Activated CD8-positive, alpha-beta memory T cell treated with anti-CD3 and anti-CD28 coated beads, Interleukin-2, amount 50 U/mL, for 24 hours (primary cell): Measurements from ENCODE around the gene SCFD2.
"Not testable (repeated sequence)": the region's sequence is repeated elsewhere in the genome, so short reads cannot be mapped to it uniquely, and the experiment has no call there.

Experiments
- DNase-seq: peaks from one replicate; pipeline ENCODE4 v3.0.0-alpha.2; 2020; ENCODE audit errors: extremely low read depth

The SCFD2 gene

DNA sequence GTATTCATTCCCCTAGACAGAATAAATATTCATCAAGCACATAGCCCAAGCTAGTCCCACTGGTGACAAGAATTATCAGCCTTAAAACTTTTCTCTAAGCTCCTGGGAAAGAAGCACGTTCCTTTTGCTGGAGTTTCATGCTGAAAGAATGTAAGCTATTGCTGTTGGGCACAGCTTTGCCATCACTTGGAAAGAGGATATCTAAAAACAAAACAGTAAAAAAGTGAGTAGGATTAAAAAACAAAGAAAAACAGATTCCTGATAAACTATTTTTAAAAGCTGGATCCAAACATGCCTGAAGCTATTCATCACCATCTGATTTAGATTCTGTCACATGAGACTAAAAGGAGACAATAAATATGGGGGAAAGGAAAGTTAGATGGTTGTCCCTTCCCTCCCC lies 176.8 kb downstream of the SCFD2 start:
- DNase-seq: no peak

DNA sequence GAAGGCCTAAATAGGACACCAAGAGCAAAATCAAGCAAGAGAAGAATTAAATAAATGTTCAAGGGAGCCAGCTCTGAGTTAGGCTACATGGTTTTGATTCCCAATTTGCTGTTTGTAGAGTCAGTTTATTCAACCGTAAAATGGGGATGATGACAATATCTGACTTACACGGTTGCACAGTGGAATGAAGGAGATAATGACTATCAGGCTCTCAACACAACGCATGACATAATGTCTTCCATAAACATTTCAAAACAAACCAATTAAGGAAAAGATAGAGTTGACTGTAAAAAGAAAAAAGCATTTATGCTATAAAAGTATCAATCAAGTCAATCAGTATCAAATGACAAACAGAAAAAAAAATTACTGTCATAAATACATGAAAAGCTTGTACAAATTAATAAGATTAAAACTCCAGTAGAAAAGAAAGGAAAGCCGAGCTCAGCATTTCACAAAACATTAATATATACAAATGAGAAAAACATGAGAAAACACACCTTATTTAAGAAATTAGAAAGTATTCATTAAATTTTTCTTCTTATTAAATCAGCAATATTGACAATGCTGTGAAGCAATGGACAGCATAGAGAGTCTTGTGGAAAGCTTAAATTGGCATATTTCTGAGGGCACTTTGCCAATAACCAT lies 179.0 kb downstream of the SCFD2 start:
- DNase-seq: no peak

DNA sequence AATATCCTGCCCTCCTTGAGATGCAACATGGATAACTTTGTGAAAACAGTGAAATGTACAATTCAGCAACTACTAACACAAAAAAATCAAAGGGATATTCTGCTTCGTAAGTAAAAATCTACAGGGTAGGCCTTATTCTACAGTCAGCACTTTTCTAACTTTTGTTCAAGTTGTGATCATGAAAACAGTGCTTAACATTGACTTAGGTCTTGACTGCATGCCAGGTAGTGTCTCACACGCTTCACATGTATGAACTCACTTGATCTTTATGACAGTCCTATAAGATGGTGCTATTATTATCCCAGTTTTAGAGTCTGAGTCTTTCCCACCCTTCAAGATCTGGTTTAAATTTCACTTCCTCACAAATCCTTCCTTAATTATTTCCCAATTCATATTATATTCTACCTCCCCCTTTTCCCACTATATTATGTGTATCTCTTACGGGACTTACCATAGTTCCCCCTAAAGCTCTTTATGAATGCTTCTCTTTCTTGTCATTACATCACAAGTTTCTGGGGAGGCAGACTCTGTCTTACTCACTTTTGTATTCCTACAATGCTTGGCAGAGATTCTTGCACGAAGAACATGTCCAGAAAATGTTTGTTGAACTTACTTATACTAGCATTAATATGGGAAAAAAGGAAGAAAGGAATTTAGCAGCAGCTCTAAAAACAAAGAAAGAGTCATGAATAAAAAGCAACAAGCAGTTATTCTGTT lies 179.8 kb downstream of the SCFD2 start:
- DNase-seq: no peak

DNA sequence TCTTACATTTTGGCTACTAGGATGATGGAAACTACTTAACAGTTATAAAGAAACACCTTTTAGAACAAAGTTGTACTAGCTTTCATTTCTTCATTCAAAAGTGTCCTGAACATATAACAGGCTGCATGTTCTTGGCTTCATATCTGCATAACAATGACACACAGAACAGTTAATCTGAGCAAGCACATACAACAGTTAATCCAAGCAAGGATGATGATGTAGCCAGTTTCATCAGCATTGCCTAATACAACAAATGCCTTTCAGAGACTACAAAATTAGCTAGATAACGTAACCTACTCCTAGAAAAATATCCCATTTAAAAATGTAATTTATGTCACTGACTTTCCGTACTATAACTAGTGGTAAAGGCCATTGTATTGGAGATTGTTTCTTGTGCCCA lies 182.1 kb downstream of the SCFD2 start:
- DNase-seq: no peak

GRCh38 chr4:53177751-53178150 lies 188.1 kb downstream of the SCFD2 start:
- not testable (repeated sequence) for DNase-seq

- no peak for DNase-seq
Measured at GRCh38 chr4:53175640-53176039, 190.2 kb downstream of the SCFD2 start.

- no peak for DNase-seq
Measured at GRCh38 chr4:53174823-53175222, 191.0 kb downstream of the SCFD2 start.

DNA sequence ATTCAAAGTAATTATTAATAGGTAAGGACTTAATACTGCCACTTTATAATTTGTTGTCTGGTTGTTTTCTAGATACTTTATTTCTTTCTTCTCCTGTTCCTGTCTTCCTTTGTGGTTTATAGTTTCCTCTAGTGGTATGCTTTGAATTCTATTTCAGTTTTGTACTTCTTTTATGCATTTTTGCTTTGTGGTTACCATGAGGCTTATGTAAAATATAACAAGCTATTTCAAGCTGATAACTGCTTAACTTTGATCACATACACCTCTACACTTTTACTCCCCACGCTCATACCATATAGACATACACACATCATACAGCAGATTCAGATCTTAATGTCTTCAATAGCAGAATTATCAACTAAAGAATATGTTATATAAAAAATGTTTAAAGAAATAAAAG lies 192.3 kb downstream of the SCFD2 start:
- no peak for DNase-seq

DNA sequence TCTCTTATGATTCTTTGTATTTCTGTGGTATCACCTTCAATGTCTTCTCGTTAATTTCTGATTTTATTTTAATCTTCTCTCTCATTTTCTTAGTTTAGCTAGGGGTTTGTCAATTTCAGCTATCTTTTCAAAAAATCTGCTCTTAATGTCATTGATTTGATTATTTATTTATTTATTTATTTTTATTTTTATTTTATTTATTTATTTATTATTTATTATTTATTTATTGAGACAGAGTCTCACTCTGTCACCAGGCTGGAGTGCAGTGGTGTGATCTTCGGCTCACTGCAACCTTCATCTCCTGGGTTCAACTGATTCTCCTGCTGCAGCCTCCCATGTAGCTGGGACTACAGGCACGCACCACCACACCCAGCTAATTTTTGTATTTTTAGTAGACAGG lies 194.1 kb downstream of the SCFD2 start:
- no peak for DNase-seq

GRCh38 chr4:53169695-53170617 lies 195.9 kb downstream of the SCFD2 start:
- DNase-seq: no peak

GRCh38 chr4:53168228-53168627 lies 197.6 kb downstream of the SCFD2 start:
- DNase-seq: no peak

DNA sequence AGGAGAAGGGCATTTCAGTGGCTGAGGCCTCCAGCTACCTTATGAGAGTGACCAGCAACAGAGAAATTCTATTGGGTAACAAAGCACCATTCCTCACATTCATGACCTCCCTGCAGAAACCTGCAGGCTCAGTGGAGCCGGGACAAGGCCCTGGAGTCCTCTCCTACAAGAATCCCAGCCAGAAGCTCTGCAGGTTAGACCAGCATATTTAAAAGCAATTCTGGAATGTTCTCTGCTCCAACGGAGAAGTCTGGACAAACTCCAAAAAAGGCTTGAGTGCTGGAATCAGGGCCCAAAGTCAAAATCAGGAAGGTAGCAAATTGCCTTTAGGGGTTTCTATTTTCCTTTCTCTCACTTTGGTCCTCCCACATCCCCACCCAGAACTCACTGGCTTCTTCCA lies 202.9 kb downstream of the SCFD2 start:
- no peak for DNase-seq

DNA sequence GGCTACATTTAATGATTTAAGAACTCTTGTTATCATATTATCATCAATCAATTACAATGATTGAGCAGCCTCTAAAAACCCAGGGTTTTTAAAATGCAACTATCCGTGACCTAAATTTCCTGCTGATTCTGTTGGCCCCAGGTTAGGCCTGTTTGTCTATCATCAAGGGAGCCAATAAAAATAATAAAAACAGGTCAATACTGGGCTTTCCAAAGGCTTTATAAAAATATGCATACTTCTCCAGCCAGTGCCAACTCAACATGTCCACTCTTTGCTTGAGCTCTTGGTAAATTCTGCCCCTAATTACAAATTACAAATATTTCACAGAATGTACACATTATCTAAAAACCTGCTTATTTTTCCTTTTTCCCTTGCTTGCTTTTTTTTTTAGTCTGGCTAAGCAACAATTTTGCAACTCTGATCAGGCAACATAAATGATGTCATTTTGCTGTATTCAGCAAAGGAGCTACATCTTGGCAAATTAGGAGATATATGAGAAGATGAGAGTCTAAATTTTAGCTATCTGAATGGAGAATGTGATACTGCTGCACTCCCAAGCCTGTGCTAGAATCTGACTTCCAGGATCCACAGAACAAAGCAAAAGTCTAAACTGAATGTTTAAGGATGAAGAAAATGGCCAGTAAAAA lies 204.0 kb downstream of the SCFD2 start:
- DNase-seq: no peak

GRCh38 chr4:53161051-53161786 lies 204.6 kb downstream of the SCFD2 start:
- no peak for DNase-seq

DNA sequence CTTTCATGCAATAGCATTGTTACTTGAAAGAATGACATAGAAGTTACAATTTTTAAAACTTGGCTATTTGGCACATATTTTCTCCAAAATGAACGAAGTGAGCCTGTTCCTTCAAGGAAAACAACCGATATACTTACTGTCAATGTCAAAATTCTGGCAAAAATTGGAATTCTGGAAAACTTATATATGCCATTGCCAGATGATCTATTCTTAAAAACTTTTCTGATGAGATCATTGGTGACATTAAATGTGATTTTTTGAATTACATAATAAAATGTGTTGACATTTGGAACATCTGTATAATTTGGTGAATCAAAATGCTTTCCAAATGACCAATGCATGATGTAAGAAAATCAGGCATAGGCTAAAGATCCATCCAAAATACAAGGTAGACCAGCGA lies 209.0 kb downstream of the SCFD2 start:
- no peak for DNase-seq

DNA sequence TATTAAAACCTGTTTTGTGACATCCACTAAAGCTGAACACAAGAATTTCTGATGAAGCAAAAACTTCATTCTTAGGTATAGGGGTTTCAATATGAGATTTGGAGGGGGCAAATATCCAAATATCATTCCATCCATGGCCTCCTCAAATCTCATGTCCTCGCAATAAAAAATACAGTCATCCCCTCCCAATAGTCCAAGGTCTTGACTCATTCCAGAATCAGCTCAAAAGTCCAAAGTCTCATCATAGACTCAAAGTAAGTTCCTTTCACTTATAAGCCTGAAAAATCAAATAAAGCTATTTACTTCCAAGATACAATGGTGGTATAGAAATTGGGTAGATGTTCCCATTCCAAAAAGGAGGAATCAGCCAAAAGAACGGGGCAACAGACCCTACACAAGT lies 213.4 kb downstream of the SCFD2 start:
- no peak for DNase-seq

- DNase-seq: no peak
Measured at GRCh38 chr4:53151489-53151788, 214.4 kb downstream of the SCFD2 start.

DNA sequence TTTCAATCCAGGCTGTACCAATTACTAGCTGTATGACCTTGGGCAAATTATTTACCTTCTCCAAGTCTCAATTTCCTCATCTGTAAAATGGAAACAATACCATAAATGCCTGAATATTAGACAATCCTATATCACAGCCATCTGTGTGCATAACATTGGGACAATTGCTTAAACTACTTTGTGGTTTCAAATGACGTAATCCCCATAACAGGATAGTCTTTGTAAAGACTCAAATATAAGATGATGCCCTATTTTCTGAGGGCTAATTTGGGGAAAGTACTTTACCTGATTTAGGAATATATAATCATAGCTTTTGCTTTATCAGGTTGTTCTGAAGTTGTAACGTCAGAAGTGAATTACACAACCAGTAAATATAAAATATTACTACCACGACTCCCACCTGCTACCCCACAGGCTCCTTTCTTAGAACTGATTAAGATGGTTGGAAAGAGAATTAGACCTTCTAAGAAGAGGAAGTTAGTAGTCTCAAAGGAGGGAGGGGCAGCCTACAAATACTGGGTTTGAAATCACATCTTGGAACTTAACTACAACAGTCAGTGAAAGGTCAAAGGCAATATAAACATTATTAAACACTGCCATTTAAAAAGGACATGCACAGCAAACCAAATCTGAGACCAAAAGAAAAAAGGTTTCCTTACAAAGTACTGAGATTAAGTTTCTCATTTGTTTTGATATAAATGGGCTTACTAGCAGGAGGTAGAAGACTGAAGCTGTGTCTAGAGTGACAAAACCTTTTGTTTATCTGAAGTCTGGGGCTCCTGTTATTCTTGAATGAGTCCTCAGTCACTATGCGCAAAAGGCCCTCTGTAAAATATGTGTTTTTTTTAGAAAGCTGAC lies 215.0 kb downstream of the SCFD2 start:
- no peak for DNase-seq

DNA sequence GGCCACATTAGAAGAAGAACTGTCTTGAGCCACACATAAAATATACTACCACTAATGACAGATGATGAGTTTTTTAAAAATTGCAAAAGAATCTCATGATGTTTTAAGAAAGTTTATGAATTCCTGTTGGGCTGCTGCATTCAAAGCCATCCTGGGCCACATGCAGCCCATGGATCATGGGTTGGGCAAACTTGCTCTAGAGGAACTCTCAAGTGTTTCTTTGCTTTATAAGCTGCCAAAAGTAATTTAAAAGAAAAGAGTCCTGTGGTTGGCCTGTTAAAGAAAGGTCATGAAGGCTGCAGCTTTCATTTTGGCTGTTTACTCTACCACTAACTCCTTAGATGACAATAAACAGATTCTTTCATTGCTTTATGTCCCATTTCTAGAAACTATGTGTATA lies 218.2 kb downstream of the SCFD2 start:
- no peak for DNase-seq

GRCh38 chr4:53147197-53147596 lies 218.7 kb downstream of the SCFD2 start:
- no peak for DNase-seq

GRCh38 chr4:53141308-53141707 lies 224.6 kb downstream of the SCFD2 start:
- DNase-seq: no peak
